ENCODE measurements around the gene ERN1.

The ERN1 gene

DNA sequence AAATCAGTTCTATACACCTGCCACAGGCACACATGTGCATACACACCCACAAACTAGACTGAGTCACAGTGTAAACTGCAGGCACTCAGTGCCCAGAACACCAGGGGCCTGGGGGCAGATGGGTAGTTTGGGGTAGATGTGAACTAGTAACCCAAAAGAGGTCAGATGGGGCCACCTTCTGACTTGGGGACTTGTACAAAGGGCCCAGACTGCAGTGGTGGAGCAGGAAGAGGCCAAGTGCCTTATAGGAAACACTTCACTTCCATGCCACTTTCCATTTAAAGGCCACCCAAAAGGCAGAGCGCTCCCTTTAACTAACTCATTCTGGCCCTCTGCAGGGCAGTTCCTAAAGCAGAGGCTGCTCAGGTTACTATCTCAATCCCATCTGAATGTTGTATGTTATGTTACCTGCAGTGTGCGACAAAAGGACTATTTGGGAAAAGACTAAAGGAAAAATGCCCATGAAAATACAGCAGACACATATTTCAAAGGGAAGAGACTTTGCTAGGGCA, 27.8 kb upstream of the ERN1 start:
- DNase-seq (ENCODE audit: low spot score), result no peak

DNA sequence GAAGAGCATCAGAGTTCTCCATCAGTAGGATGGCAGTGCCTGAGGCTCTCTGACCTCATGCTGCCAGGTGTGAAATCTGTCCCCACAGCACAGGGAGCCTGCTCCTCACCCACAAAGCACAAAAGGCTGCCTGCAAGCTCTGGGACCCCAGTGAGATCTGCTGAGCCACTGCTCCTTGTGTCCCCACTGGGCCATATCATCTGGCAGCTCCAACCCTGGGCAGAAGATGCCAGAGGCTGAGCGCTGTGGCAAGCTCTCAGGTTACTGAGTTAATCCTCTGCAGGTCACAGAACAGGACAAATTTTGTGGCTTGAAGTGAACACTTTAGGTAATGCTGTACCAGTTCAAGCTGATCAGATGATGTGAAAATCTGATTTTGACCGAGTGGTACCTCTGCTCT, 26.7 kb upstream of the ERN1 start:
- no peak for DNase-seq (ENCODE audit: low spot score)

DNA sequence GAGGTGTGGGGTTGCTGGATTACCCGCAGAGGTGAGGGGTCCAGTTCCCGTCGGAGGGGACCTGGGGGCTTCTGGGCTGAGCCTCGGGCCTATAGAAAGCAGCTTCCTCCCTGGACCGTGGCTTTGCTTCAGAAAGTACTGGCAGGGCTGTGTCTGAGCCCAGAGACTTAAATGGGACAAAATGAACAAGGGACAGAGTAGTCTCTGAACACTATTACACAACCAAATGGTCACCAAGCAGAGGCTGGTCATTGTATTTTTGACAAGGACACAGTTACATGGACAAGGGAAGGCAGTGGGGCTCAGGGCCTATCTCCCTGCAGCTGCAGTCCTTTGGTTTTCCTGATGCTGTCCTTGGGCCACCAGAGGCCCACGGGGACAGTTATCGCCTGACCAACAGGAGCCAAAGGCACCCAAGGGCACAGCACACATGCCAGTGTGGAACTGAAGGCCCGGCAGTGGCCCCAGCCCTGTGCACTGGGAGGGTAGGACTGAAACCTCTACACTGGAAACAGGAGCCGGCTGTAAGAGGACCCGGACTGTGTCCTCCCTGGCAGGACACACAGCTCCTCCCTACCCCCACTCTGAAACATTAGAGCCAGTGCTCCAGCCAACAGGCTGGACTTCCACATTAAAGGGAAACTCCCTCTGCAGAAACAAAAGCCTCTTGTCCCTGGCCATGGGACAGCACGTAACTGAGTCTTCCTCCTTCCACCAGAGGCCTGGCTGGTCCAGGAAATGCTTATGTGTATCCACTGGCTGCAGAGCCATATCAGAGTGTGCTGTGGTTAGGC, 26.0 kb upstream of the ERN1 start:
- DNase-seq (ENCODE audit: low spot score), result peak; percentile 44

DNA sequence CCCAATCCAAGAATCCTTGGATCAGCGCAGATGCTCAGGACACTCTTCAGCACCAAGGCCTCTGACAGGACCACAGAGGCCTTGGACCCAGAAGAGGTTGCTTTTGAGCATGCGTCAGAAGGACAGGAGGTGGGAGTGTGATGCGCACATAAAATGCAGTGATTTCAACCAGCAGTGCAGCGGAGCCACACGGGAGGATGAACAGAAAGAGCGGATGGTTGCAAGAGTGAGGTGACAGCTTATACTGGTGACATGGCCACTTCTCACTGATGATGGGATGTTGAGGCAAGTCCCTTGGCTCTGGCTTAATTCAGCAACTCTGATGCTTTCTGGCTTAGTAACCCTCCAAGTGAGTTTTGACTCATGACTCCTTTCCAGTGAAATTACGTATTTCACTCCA, 25.2 kb upstream of the ERN1 start:
- no peak for DNase-seq (ENCODE audit: low spot score)

DNA sequence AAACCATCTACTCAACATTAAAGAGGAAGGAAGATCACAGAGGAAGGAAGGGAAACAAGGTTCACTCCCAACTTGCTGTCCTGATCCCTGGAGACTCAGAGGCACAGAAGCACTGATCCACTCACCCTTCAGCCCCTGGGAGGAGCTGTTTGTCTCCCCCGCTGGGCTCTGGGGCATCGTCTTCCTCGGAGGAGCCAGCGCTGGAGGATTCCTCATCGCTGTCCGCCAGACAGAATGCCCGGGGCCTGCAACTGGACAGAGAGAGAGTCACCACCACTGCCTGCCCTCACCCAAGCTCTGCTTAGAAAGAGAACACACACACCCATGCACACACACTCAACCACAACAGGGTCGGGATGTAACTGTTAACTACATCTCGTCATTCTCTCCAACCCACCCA, 24.8 kb upstream of the ERN1 start:
- DNase-seq (ENCODE audit: low spot score), result no peak

DNA sequence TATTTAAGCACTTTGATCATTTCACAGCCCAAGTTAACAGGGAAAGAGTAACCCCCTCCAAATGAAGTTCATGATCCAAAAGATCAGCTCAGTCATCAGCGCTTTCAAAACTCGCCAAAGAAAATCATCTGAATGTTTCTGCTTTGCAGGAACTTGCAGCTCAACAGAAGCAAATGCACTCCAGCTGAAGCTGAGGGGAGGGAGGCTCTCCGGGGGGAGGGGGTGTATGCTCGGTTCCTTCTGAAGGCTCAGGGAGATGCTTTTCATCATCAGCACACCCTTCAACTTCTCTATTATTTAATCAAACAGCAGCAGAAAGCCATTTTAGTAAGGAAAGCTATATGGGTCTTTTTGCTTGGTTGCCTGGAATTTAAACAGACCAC, 24.4 kb upstream of the ERN1 start:
- DNase-seq (ENCODE audit: low spot score), result no peak

DNA sequence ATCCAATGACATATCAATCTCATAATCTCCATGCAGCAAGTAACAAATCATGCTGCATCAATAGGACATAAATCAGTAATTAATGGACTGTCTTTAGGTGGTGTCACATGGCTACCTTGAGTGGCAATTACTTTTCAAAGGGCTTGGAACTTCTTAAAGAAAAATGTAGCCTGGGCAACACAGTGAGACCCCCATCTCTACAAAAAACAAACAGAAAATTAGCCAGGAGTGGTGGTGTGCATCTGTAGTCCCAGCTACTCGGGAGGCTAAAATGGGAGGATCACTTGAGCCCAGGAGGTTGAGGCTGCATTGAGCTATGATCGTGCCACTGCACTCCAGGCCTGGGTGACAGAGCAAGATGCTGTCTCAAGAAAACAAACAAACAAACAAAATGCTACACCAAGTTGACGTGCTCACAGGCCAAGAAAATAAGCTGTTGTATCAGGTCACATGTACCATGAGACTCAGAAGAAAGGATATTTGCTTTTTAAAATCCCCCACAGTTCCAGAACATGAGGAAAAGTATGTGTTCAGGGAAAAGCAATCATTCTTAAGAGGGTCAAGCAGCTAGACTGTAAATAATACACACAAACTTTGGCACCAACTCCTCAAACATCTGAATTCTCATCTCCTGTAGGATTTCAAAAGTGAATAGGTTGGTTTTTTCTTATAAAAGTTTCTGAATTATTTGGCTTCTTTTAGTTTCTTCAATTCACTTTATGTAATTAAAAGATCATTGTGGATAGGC, 23.8 kb upstream of the ERN1 start:
- no peak for DNase-seq (ENCODE audit: low spot score)

DNA sequence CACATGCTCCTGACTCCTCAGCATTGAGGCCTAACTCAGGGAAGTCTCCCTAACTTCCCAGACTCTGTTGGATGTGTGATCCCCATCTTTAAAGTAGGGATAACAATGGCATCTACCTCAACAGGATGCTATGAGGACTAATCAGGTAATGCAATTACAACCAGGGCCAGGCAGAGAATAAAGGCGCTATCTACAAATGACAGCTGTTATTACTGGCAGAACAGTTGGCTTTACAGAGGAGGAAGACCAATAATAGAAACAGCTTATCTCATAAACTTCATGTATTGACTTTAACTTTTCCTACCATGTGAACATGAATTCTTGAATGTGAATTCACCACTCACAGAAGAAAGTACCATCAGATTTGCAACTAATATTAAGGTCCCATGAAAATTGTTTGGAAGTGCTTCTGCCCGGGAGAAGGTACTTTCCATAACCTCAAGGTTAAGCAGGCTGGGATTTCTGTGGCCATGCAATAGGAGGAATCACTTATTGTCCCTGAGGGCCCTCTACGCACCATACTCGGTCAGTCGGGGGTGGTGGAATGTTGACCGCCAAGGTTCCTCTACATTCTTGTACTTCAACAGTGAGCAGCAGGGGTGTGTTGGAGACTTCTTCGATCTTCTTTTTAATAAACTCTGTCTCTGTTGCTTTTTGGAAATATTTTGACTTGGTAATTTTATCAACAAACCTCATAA, 22.6 kb upstream of the ERN1 start:
- DNase-seq (ENCODE audit: low spot score), result no peak

DNA sequence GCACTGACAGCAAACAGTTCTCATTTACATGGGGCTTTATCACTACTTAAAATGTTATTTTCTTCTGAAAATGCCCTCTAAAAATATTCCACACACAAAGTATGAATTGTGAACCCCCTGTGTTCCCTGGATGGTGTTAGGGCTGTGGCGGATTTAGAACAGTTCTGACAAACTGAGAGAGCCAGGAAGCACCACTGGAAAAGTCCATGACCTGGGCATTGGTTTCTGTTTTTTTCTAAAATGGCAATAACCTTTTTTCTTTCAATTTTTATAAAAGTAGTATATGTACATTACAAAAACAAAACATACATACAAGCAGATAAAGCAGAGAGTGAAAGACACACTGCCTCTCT, 21.0 kb upstream of the ERN1 start:
- no peak for DNase-seq (ENCODE audit: low spot score)

DNA sequence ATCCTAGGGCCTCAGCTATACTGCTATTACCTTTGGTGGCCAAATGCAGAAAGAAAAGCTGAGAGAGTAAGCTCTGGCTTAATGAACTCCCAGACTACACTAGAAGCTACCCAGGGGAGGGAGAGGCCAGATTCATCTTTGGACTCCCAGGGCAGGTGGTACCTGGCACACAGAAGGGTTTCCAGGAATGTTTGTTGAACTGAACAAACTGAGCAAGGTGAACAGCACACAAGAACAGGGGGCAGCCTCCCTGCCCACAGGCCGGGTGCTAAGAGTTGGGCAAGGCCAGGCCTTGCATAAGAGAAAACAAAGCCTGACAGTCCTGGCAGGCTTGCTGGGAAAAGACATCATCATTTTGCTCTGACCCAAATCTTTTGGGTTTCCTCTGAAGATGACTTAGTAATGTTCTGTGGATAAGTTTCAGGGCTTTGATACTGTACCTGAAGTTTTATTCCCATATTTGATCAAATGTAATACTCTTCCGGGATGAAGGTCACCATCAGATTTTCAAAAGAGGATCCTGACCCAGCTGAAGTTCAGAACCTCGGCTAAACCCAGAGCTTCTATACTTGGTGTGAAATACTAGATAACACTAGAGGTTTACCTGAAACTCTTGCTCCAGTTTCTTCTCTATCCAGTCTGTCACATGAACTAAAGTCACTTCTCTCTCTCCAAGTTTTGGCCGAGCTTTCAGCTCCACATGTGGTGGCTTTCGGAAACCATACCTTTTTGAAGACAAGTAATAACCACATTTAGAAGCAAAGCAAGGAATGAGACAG, 20.5 kb upstream of the ERN1 start:
- DNase-seq (ENCODE audit: low spot score), result no peak

DNA sequence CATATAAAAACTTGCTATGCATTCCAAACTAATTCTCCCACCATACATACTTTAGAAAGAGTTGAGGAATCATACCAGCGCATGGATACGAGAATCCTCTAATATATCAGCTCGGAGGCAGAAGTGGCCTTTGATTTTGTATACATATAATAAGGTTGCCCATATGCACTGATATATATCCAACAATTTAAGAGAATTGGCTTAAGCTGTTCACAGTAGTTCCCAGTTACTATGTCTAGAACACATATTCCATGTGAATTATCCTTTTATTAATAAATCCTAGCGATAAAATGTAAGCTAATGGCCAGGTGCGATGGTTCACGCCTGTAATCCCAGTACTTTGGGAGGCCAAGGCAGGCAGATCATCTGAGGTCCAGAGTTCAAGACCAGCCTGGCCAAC, 19.3 kb upstream of the ERN1 start:
- no peak for DNase-seq (ENCODE audit: low spot score)

DNA sequence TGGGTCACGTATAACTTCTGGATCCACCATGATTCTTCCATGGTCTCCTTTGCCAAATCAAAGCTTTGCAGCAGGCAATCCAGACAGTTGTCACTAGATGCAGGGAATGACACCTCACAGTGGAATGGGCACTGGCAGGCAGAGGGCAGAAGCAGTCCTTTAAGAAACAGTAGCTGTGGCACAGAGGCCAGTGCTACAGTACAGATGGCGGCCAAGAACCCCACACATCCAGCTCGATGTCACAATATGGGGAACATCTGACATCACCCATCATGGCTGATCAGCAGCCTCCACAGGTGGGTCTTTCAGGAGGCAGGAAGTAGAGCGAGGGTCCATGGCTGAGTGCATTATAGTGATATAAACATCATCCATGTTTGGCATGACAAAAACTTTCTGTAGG, 18.8 kb upstream of the ERN1 start:
- no peak for DNase-seq (ENCODE audit: low spot score)

DNA sequence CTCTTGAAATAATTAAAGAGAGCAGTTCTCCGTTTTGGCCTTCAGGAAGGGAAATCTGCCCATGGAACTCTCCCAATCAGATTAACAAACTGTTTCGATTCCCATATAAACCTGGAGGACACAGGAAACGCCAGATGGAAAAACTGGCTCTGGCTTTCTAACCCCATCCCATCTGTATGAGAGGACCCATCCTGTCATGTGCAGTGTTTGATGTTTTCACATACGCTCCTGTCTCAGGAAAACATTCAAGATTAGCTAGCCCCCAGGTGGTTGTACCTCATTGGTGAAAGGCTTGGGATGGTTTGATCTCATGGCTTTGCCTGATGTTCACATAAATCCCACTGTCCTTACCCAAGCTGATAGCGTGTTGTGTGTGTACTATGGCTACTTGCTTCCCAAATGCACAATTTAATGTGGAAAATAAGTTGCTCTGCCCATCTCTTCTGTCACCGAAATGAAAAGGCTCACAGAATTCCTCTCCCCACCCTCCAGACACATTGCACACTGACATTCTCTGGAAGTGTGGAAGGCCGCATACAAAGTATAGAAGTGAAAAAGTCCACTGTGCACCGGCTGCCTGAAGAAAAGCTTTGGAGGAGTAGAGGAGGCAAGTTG, 18.2 kb upstream of the ERN1 start:
- DNase-seq (ENCODE audit: low spot score), result no peak

DNA sequence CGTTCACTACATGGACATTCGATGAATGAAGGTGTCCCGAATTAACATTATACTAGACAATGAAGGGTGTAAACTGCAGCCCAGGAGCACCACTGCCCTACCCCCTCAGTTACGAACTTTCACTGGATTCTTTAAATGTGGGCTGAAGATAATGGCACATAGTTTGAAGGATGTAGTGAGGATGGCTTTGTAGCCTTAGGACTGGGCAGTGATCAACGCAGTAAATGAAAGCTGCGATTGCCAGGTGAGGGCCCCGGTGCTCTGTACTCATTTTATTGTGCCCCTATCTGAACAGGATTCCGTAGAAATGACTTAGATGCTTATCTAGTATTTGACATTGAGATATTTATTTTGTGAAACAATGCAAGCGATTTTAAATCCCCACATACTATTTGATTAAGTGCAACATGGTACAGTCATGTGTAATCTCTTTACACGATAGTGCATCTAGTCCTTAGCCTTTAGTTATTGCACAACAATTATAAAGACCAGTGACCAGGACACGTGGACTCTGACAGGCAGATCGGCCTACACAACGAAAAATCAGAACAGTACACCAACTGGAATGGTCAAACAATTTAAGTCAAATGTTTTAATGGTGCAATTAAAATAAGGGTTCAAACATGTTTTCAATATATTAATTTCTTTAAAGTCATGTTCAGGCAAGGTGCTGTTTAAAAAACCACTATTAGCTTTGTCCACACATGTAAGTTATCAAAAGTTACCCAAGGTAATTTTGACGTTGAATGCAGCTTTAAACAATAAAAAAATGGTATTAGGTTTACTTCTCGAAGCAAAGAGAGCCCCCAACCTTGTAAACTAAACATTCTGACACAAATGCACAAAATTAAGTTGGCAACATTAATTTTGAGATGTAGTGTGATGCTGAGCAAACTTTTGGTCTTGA, 17.4 kb upstream of the ERN1 start:
- no peak for DNase-seq (ENCODE audit: low spot score)

DNA sequence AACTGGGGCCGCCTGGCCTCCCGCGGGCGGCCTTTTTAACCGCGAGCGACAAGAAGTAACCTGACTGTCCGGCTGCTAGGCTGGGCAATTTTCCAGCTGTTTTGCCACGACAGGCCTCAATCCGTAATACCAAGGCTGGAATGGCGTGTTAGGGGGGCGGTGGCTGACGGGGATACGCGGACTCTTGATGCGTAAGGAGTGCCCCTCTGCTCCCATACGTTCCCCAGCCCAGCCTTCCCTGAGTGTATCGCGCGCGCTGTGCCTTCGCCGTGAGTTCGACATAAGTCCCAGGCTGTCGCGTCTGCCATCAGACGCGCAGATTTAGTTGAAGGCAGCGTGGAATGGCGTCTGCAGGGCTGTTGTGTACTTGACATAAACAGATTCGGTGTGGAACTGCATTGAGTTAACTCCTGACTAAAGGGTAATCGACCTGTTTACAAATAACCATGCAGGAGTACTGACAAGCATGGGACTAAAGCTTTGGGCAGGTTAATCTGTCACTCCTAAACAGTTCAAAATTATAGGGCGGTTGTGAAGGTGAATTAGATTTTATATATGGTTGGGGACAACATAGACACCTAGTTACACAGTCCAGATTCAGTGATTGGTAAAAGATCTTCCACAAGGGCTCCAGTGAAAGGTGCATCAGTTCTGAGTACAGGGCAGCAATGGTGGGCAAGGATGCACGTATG, 16.6 kb upstream of the ERN1 start:
- no peak for DNase-seq (ENCODE audit: low spot score)

DNA sequence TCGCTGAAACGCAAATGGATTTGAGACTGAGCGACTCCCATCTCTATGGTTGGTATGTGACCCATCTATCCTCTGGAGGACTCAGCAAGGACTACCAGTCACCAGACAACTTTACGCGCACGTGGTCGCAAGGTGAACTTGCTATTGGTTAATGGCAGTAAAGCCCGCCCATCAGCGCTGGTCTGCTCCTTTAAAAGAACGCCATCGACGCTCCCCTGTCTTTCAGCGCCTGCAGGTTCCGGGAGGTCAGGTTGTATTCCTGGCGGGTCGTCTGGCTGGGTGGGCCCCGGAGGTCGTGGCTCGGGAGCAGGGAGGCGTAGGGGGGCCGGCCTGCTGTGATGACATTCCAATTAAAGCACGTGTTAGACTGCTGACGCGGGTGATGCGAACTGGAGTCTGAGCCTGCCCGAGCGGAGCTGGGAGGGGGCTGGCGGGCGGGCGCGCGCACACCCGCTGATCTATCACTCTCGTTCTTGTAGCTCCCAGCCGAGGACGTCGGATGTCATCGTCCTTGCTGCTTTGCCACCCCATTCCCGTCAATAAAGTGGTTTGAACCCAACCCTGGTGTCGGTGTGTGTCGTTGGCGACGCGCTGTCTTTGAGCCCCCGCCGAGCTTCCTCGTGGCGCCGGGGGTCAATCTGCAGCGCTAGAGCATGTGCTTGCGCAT, 15.9 kb upstream of the ERN1 start:
- DNase-seq (ENCODE audit: low spot score), result peak; percentile 93

DNA sequence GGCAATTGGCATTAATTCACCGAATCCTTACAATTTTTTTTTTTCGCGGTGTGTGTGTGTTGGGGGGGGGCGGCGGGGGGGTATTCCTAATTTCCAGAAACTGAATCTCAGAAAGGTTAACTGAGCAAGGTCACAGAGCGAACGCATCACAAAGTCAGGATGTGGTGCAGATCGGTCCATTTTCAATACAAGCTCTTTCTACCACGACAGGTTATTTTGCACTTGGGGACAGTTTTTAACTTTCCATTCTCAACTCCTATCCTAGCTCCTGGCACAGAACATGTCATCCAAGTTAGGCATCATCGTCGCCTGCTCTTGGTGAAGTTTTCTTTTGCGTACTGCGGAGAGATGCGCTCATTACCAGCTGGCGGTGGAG, 15.4 kb upstream of the ERN1 start:
- DNase-seq (ENCODE audit: low spot score), result no peak

DNA sequence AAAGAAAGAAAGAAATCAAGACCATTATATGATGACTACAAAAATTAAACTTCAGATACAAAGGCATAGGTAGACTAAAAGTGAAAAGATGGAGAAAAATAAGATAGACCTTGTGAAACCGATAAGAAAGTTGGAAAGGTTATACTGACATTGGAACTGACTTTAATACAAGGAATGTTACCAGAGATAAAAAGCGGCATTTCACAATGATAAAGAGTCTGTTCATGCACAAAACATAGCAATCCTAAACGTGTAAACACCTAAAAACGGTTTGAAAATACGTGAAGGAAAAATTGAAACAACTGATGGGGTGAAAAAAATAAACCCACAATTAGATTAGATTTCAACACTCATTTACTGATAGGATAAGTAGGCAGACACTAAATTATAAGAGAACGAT, 9.6 kb upstream of the ERN1 start:
- no peak for DNase-seq (ENCODE audit: low spot score)

DNA sequence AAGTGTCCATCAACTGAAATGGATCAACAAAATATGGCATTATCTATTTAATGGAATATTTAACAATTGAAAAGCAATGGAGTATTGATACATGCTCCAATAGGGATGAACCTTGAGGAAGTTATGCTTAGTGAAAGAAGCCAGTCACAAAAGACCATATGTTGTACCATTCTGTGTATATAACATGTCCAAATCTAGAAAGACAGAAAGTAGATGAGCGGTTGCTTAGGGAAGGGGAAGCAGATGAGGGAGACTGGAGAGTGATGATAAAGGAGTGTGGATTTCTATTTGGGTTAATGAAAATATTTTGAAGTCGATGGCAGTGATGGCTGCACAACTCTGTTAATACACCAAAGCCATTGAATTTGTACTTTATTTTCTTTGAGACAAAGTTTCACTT, 8.5 kb upstream of the ERN1 start:
- no peak for DNase-seq (ENCODE audit: low spot score)

DNA sequence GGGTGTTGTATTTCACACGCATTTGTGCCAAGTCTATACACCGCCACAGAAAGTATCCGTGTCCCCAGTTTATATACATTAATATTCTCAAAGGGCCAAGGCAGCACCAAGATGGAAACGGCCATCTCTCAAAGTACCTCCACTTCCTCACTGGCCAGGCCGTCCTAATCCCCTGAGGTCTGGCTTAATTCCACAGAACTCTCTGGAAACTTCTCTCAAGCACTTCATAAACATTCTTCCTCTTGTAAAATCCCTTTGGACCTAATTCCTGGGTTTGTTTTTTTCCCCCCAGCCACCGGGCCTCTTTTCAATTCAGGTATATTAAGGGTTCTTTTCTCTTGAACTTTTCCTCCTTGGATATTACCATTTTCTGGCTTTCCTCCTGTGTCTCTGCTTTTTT, 5.1 kb upstream of the ERN1 start:
- no peak for DNase-seq (ENCODE audit: low spot score)
